Neural crest cell (in vitro differentiated cells): ENCODE measurements around the gene DNM3. TPM values are rescaled to one million over a fixed set of nuclear protein-coding genes. Genes with fewer than 3 reads are reported as not detected.

ENCODE experiments used
- DNase-seq: peaks from one replicate; pipeline ENCODE4 v3.0.0; 2021; ENCODE audit warnings: low read depth, mixed read lengths, low spot score
- H3K27ac Mint-ChIP-seq: one replicate; pipeline ENCODE4 v1.8.0; 2021; ENCODE audit warnings: mild to moderate bottlenecking, mixed read lengths; ENCODE audit not compliant: unreplicated experiment
- H3K27me3 Mint-ChIP-seq: 2 replicates; pipeline ENCODE4 v1.8.0; 2021; ENCODE audit warnings: low read depth, mild to moderate bottlenecking, mixed read lengths
- H3K36me3 Mint-ChIP-seq: 2 replicates; pipeline ENCODE4 v1.8.0; 2021; ENCODE audit warnings: low read depth, mild to moderate bottlenecking, mixed read lengths
- H3K4me1 Mint-ChIP-seq: 2 replicates; pipeline ENCODE4 v1.8.0; 2021; ENCODE audit warnings: mixed read lengths
- H3K4me3 Mint-ChIP-seq: one replicate; pipeline ENCODE4 v1.8.0; 2021; ENCODE audit warnings: mild to moderate bottlenecking, mixed read lengths
- H3K9me3 Mint-ChIP-seq: 2 replicates; pipeline ENCODE4 v1.8.0; 2021; ENCODE audit warnings: mixed read lengths
- CTCF ChIP-seq: fragments of 200-600 bp; sonication (generic); conservative IDR thresholded peaks from 2 replicates; pipeline ENCODE4 v1.5.0; 2021; ENCODE audit warnings: antibody characterized with exemption, mild to moderate bottlenecking
- total RNA-seq: library from RNA; stranded (reverse); gene quantifications from 2 replicates; pipeline ENCODE4 v1.2.1, GENCODE V29; 2021

Gene DNM3
- total RNA-seq, 1 donor from 2014 or later: 3.5 TPM

DNA sequence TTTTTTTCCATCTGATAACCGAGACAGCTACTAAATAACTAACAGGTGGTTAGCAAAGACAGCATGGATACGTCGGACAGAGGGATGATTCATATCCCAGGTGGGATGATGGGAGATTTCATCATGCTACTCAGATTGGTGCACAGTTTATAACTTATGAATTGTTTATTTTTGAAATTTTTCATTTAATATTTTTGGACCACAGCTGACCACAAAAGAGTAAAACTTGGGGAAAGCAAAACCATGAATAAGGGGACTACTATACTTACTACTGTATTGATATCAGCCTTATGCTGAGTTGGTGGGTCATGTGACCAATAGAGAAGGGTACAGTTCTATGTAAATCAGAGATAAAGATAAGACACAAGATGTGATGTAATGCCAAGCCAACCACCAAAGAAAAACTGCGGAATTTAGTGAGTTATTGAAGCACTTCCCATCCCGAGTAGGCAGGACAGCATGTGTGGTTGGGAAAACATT, 331.1 kb downstream of the DNM3 start:
- no peak for DNase-seq
- H3K9me3 Mint-ChIP-seq: no peaks in the 10 kb centered on the region

DNA sequence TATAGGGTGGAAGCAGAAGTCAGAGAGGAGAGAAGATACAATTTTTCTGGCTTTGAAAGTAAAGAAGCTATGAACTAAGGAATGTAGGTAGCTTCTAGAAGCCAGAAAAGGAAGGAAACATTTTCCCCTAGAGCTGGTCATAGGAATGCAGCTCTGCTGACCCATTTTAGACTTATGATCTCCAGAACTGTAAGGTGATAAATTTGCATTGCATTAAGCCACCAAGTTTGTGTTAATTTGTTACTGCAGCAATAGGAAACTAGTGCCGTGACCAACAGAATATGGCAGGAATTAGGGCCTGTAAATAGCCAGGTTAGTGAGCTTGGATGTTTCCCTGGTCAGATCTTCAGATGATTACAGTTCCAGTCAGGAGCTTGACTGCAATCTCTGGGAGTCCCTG, 334.9 kb downstream of the DNM3 start:
- no peak overlapping the region for H3K27ac Mint-ChIP-seq
- H3K36me3 Mint-ChIP-seq: no peaks in the 10 kb centered on the region
- no peaks in the 10 kb centered on the region for H3K9me3 Mint-ChIP-seq
- H3K27me3 Mint-ChIP-seq: no peaks in the 10 kb centered on the region
- H3K4me1 Mint-ChIP-seq: no peaks in the 10 kb centered on the region
- no peak overlapping the region for H3K4me3 Mint-ChIP-seq
- no peak for TF ChIP-seq CTCF
- DNase-seq: no peak

More for the DNA sequence above, 331.1 kb downstream of the DNM3 start:
- H3K4me1 Mint-ChIP-seq: no peaks in the 10 kb centered on the region
- H3K27me3 Mint-ChIP-seq: no peaks in the 10 kb centered on the region
- H3K4me3 Mint-ChIP-seq: no peak overlapping the region
- TF ChIP-seq CTCF: no peak
- no peak overlapping the region for H3K27ac Mint-ChIP-seq
- no peaks in the 10 kb centered on the region for H3K36me3 Mint-ChIP-seq

GRCh38 chr1:172177849-172178248, 336.6 kb downstream of the DNM3 start:
- Mint-ChIP-seq H3K36me3 (no peaks in the 10 kb centered on the region), H3K27ac (no peak overlapping the region), H3K9me3 (no peaks in the 10 kb centered on the region), H3K4me3 (no peak overlapping the region), H3K4me1 (no peaks in the 10 kb centered on the region), H3K27me3 (no peaks in the 10 kb centered on the region)
- no peak for TF ChIP-seq CTCF
- no peak for DNase-seq

GRCh38 chr1:172178886-172179285, 337.6 kb downstream of the DNM3 start:
- Mint-ChIP-seq H3K27me3 (no peaks in the 10 kb centered on the region), H3K4me1 (no peaks in the 10 kb centered on the region), H3K36me3 (no peaks in the 10 kb centered on the region), H3K4me3 (no peak overlapping the region), H3K27ac (no peak overlapping the region), H3K9me3 (no peaks in the 10 kb centered on the region)
- no peak for DNase-seq
- no peak for TF ChIP-seq CTCF

DNA sequence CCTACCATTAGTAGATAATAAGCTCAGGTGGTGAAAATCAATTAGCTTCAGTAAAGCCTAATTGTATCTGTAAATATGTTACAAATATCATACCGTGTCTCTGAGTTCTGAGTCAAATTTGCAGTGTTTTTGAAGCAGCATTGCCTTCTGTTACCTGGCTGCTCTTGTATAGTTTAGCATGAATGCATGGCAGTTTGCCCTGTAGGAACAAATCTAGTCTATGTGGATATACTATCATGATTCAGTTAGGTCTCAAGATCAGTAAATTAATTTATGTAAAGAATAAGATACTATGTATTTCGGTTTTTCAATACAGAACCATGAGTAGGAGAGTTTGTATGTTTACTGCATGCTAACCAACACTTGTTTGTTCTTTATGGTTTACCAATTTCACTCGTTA, 338.6 kb downstream of the DNM3 start:
- Mint-ChIP-seq H3K9me3 (no peaks in the 10 kb centered on the region), H3K27me3 (no peaks in the 10 kb centered on the region), H3K27ac (no peak overlapping the region), H3K4me1 (peaks cover 2% of the 10 kb centered on the region), H3K4me3 (no peak overlapping the region), H3K36me3 (no peaks in the 10 kb centered on the region)
- no peak for TF ChIP-seq CTCF
- no peak for DNase-seq
